ENCODE data around the gene PRR29.
A peak's percentile ranks its signal among the peaks of the same experiment; 100 is the strongest.

PRR29 gene

DNA sequence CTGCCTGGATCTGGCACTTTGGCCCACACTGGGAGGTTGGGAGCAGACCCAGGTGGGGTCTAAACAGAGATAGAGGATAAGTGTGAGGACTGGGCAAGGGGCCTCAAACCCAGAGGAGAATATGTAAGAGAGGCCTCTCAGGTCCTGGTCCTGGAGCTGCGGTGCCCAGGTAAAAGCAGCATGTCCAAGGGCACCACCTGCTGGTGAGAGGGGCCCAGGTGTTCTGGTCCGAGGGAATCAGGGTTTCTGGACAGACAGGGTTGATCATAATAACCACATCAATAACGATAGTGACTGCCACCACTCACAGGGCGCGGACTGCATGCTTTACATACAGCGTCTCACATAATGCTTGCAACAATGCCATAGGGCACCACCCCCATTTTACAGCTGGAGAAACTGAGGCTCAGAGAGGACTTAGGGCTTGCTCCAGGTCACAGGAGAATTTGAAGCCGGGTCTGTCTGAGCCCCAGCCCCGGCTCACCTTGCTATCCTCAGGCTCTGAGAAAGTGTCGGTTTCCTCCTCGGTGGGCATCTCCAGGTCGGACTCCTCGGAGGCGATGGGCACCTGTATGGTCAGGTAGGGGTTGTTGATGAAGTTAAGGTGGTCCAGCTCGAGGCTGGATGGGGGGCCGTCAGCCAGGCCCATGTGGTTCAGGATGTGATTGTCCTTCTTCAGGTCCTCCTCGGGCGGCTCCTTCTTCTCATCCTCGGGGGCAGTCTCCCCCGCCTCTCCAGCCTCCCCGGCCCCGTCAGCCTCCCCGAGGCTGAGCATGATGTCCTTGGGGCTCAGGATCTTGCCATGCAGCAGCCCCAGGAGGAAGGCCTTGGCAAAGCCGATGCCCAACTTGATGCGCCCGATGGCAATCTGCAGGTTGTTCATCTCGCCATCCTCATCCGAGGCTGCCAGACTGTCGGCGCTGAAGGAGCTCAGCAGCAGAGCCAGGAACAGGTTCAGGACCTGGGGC lies 46.9 kb upstream of the PRR29 start:
- peaks cover 58% of the 10 kb centered on the region for H3K4me1 ChIP-seq (ENCODE audit: insufficient read depth, low read length, severe bottlenecking)
- H3K9me2 ChIP-seq (ENCODE audit: low read depth, low read length): no peaks in the 10 kb centered on the region
- H3F3A ChIP-seq (ENCODE audit: insufficient read depth, low read length): no peaks in the 10 kb centered on the region
- H3K9ac ChIP-seq (ENCODE audit: low read length): no peak overlapping the region; the same call in 1 of the 2 replicates
- no peak overlapping the region for H3K27ac ChIP-seq (ENCODE audit: low read depth, low read length, poor library complexity, severe bottlenecking)
- no peaks in the 10 kb centered on the region for H4K20me1 ChIP-seq (ENCODE audit: insufficient read depth, low read length)
- H3K4me3 ChIP-seq (ENCODE audit: low read depth, low read length, poor library complexity, severe bottlenecking): no peak overlapping the region
- H2AFZ ChIP-seq (ENCODE audit: low read length): no peak overlapping the region
- H3K36me3 ChIP-seq (ENCODE audit: insufficient read depth, low read length): no peaks in the 10 kb centered on the region
- no peaks in the 10 kb centered on the region for H3K9me3 ChIP-seq (ENCODE audit: low read length)
- H3K4me2 ChIP-seq (ENCODE audit: low read length): no peak overlapping the region; the same call in 1 of the 2 replicates
- no peaks in the 10 kb centered on the region for H3K27me3 ChIP-seq (ENCODE audit: insufficient read depth, low read length)
- H3K79me2 ChIP-seq (ENCODE audit: insufficient read depth, low read length): no peaks in the 10 kb centered on the region
- TF ChIP-seq, protein P1, sequence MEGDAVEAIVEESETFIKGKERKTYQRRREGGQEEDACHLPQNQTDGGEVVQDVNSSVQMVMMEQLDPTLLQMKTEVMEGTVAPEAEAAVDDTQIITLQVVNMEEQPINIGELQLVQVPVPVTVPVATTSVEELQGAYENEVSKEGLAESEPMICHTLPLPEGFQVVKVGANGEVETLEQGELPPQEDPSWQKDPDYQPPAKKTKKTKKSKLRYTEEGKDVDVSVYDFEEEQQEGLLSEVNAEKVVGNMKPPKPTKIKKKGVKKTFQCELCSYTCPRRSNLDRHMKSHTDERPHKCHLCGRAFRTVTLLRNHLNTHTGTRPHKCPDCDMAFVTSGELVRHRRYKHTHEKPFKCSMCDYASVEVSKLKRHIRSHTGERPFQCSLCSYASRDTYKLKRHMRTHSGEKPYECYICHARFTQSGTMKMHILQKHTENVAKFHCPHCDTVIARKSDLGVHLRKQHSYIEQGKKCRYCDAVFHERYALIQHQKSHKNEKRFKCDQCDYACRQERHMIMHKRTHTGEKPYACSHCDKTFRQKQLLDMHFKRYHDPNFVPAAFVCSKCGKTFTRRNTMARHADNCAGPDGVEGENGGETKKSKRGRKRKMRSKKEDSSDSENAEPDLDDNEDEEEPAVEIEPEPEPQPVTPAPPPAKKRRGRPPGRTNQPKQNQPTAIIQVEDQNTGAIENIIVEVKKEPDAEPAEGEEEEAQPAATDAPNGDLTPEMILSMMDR (IDR thresholded peaks at IDR 0.05; ENCODE audit: low read length): peak; percentile 91
- TF ChIP-seq EZH2 (IDR thresholded peaks at IDR 0.05; ENCODE audit: borderline replicate concordance, low read length): no peak

DNA sequence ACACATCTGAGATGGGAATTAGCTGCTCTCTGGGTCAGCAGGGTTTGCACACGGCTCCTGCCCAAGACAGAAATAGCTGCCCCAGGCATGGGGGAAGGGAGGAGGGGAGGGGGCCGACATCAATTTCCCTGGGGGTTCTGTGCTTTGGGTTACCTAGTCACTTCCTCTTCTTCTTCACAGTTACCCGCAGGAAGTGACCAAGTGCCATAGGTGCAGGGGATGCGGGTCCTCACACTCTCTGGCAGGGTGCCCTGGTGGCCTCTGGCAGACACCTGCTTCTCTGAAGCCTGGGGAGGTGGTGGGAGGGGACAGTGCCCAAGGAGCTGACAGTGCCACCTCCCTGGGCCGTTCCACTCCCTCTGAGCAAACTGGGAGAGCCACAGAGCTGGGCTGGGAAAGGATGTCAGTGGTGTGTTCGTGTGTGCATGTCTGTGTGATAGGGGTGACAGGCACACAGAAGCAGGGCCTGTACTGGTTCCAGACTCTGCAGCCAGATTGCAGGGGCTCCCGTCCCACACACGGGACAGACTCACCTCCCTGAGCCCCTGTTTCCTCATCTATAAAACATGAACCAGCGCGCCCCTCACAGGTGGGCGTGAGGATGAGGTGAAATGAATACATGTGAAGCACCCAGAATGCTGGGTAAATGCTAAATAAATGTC lies 43.6 kb upstream of the PRR29 start:
- no peaks in the 10 kb centered on the region for H4K20me1 ChIP-seq (ENCODE audit: insufficient read depth, low read length)
- no peak for TF ChIP-seq EZH2 (IDR thresholded peaks at IDR 0.05; ENCODE audit: borderline replicate concordance, low read length)
- TF ChIP-seq, protein P1 (IDR thresholded peaks at IDR 0.05; ENCODE audit: low read length): peak; percentile 44; the same call in 1 of the 2 replicates
- H3K4me3 ChIP-seq (ENCODE audit: low read depth, low read length, poor library complexity, severe bottlenecking): peak overlapping the region; percentile 28
- H3K27me3 ChIP-seq (ENCODE audit: insufficient read depth, low read length): no peaks in the 10 kb centered on the region
- no peaks in the 10 kb centered on the region for H3K9me3 ChIP-seq (ENCODE audit: low read length)
- H3K9me2 ChIP-seq (ENCODE audit: low read depth, low read length): no peaks in the 10 kb centered on the region
- peaks cover 43% of the 10 kb centered on the region for H3K4me1 ChIP-seq (ENCODE audit: insufficient read depth, low read length, severe bottlenecking)
- no peaks in the 10 kb centered on the region for H3F3A ChIP-seq (ENCODE audit: insufficient read depth, low read length)
- no peak overlapping the region for H2AFZ ChIP-seq (ENCODE audit: low read length)
- no peaks in the 10 kb centered on the region for H3K79me2 ChIP-seq (ENCODE audit: insufficient read depth, low read length)
- peak overlapping the region; percentile 60 for H3K4me2 ChIP-seq (ENCODE audit: low read length)
- peak overlapping the region; percentile 97 for H3K27ac ChIP-seq (ENCODE audit: low read depth, low read length, poor library complexity, severe bottlenecking)
- H3K36me3 ChIP-seq (ENCODE audit: insufficient read depth, low read length): no peaks in the 10 kb centered on the region
- H3K9ac ChIP-seq (ENCODE audit: low read length): peak overlapping the region; percentile 61

DNA sequence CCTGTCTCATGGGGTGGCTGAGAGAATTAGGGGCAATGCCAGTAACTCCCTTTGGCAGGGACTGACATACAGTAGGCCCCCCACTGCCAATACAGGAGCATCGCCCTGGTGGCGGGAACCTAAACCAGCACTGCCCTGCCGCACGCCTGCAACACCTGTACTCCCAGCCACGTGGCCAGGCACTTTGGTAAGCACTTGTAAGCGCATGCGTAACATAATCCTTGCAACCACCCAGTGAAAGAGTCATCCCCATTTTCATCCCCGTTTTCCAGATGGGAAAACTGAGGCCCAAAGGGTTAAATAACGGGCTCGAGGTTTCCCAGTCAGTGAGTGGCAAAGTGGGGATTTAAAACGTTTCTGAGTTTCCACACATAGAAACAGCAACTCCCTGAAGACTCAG lies 42.9 kb upstream of the PRR29 start:
- Histone ChIP-seq H3K4me2 (ENCODE audit: low read length) (peak overlapping the region; percentile 60; the same call in 1 of the 2 replicates), H3K27ac (ENCODE audit: low read depth, low read length, poor library complexity, severe bottlenecking) (peak overlapping the region; percentile 97), H4K20me1 (ENCODE audit: insufficient read depth, low read length) (no peaks in the 10 kb centered on the region), H3K79me2 (ENCODE audit: insufficient read depth, low read length) (no peaks in the 10 kb centered on the region), H3K9me2 (ENCODE audit: low read depth, low read length) (no peaks in the 10 kb centered on the region), H3K4me1 (ENCODE audit: insufficient read depth, low read length, severe bottlenecking) (peaks cover 39% of the 10 kb centered on the region), H3K4me3 (ENCODE audit: low read depth, low read length, poor library complexity, severe bottlenecking) (no peak overlapping the region), H3K36me3 (ENCODE audit: insufficient read depth, low read length) (no peaks in the 10 kb centered on the region), H3K9ac (ENCODE audit: low read length) (peak overlapping the region; percentile 61; the same call in 1 of the 2 replicates), H3K9me3 (ENCODE audit: low read length) (no peaks in the 10 kb centered on the region), H2AFZ (ENCODE audit: low read length) (no peak overlapping the region), H3F3A (ENCODE audit: insufficient read depth, low read length) (no peaks in the 10 kb centered on the region), H3K27me3 (ENCODE audit: insufficient read depth, low read length) (no peaks in the 10 kb centered on the region)
- no peak for TF ChIP-seq EZH2 (IDR thresholded peaks at IDR 0.05; ENCODE audit: borderline replicate concordance, low read length)
- TF ChIP-seq, protein P1 (IDR thresholded peaks at IDR 0.05; ENCODE audit: low read length): no peak
